ENCODE data around the gene CLEC4D.

CLEC4D gene

DNA sequence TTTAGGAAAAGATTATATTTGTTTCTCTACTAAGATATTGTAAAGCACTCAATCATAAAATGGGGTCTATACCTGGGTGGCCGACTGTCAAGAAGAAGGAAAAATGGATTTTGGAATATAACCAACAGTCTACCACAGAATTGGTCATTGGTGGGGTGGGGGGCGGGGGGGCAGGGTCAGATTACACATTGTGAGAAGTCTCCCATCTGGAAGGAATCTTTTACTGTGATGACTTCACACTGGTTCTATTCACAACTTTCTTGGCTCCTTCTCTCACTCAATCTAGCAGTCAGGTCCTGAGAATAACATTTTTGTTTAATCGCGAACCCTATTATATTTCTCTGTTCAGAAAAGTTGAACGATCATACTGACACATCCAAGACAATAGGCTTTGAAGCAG, 36.1 kb downstream of the CLEC4D start:
- H3K4me3 ChIP-seq (ENCODE audit: low read length) = no peak overlapping the region
- DNase-seq (ENCODE audit: low read depth) = no peak
- TF ChIP-seq, protein P1, sequence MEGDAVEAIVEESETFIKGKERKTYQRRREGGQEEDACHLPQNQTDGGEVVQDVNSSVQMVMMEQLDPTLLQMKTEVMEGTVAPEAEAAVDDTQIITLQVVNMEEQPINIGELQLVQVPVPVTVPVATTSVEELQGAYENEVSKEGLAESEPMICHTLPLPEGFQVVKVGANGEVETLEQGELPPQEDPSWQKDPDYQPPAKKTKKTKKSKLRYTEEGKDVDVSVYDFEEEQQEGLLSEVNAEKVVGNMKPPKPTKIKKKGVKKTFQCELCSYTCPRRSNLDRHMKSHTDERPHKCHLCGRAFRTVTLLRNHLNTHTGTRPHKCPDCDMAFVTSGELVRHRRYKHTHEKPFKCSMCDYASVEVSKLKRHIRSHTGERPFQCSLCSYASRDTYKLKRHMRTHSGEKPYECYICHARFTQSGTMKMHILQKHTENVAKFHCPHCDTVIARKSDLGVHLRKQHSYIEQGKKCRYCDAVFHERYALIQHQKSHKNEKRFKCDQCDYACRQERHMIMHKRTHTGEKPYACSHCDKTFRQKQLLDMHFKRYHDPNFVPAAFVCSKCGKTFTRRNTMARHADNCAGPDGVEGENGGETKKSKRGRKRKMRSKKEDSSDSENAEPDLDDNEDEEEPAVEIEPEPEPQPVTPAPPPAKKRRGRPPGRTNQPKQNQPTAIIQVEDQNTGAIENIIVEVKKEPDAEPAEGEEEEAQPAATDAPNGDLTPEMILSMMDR (conservative IDR thresholded peaks at IDR 0.05; ENCODE audit: low read depth, low read length) = no peak

DNA sequence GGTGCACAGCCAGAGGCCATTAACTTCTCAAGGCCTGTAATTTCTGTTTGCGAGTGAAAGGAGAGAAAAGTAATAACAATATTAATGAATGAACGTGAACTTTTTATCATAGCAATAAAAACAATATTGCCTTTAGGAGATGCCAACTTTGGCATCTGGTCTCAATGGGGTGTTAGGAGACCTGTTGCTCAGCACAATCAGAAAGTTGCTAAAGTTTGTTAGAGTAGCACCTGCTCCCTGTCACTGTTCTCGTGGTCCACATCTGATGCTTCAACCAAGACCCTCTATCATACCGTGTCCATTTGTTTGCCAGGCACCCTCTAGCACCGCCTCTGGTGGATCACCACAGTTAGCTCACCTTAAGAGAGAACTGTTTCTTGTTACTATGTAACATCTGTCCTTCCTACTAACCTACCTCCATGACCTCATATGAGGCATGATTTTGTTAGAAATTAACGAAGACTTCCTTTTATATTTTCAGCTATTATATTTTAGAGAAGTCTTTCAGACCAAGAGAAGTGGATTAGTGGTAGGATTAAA, 39.9 kb downstream of the CLEC4D start:
- TF ChIP-seq, protein P1 (conservative IDR thresholded peaks at IDR 0.05; ENCODE audit: low read depth, low read length) = no peak
- no peak for DNase-seq (ENCODE audit: low read depth)
- no peak overlapping the region for H3K4me3 ChIP-seq (ENCODE audit: low read length)

DNA sequence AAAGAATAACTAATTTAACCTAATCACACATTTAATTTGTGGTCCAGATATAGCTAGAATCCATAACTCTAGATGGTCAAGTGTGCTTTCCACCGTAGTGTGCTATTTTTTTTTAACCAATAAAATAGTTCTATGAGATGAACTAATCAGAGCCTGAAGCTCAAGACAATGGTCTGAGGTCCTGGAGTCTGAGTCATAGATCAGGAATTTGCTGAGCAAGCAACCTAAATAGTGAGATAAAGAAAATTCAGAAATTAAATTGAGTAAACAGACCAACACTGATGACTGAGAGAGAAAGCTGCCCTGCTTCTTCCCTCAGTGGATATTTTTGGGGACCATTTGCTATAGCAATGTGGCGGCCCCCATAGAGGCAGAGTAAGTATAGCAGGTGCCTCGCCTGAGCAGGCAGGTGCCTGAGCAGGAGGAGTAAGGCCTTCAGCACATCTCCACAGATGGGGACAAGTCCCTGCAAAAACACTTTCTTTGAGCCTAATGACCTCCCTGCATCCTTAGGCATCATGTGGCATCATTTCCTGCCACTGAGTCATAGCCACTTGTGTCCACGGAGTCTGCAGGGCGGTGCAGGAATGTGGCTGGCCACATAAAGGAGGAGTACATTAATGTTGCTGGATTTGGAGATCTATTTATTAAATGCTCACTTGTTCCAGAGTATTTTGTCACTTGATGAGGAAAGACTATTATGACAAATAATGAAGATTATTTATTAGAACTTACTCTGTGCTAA, 41.3 kb downstream of the CLEC4D start:
- no peak overlapping the region for H3K4me3 ChIP-seq (ENCODE audit: low read length)
- peak; percentile 10 for DNase-seq (ENCODE audit: low read depth)
- TF ChIP-seq, protein P1 (conservative IDR thresholded peaks at IDR 0.05; ENCODE audit: low read depth, low read length) = no peak

DNA sequence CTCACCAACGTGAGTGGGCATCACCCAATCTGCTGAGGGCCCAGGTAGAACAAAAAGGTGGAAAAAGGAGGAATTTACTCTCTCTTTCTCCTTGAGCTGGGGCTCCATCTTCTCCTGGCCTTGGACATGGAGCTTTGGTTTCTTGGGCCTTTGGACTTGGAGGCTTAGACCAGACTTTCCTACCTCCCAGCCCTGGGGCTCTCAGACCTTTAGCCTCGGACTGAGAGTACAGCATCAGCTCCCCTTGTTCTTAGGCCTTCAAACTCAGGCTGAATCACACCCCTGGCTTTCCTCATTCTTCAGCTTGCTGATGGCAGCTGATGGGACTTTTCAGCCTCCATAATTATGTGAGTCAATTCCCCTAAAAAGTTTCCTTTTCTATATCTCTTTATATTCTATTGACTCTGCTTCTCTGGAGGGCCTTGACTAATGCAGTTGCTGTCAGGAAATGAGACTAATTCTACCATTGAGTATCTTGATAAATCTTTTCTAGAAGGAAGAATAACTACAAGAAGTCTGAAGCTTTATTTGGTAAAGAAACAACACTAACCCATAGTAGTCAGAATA, 43.3 kb downstream of the CLEC4D start:
- TF ChIP-seq, protein P1 (conservative IDR thresholded peaks at IDR 0.05; ENCODE audit: low read depth, low read length) = no peak
- no peak for DNase-seq (ENCODE audit: low read depth)

DNA sequence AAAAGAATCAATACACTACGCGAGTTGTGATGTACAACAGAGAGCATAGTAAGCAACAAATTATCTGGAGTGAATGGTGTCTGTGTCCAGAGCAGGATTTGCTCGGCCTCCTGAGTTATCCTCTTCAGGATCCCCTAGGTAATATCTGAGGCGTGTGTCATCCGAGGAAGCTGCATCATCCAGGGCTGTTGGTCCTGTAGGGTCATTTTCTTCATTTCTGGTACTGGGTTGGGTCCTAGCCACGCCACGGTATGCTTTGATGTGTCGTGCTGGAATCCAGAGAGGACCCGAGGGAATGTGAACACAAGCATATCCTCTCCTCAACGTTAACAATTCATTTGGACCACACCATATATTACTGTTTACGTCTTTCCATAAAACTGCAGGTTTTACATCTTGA, 46.4 kb downstream of the CLEC4D start:
- TF ChIP-seq, protein P1 (conservative IDR thresholded peaks at IDR 0.05; ENCODE audit: low read depth, low read length) = no peak
- no peak overlapping the region for H3K4me3 ChIP-seq (ENCODE audit: low read length)
- DNase-seq (ENCODE audit: low read depth) = no peak

More for the DNA sequence above, 43.3 kb downstream of the CLEC4D start:
- no peak overlapping the region for H3K4me3 ChIP-seq (ENCODE audit: low read length)

DNA sequence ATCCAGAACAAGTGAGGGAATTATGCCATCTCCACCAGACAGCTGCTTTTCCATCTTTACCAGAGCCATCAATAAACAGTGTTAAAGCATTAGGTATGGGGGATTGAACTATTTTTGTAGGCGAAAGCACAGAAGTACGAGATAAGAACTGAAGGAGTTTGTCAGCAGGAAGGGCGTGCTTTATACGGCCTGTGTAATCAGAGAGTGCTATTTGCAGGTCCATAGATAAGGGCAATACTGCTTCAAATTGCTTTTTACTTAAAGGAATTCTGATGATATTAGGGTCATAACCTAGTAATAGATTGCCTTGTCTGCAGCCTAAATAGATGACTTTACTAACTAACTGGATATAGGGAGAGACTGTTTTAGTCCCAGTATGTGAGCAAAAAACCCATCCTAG, 47.7 kb downstream of the CLEC4D start:
- no peak overlapping the region for H3K4me3 ChIP-seq (ENCODE audit: low read length)
- no peak for DNase-seq (ENCODE audit: low read depth)
- TF ChIP-seq, protein P1 (conservative IDR thresholded peaks at IDR 0.05; ENCODE audit: low read depth, low read length) = no peak

DNA sequence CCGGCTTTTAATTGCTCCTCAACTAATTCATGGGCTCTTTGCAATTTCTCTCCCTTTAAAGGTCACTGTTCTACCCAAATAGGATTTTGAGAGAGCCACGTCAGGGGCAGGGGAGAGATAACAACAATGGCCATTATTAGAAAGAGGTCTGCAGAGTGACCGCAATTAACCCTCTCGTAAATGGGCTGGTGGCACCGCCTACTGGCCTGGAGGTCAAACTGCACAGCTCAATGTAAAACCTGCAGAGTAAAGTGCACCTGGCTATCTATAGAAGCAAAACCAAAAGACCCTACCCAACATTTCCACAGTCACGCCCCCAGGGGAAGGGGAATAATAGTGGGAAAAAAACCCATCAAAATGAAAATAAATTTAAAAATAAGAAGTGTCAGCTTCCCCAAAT, 49.0 kb downstream of the CLEC4D start:
- H3K4me3 ChIP-seq (ENCODE audit: low read length) = no peak overlapping the region
- TF ChIP-seq, protein P1 (conservative IDR thresholded peaks at IDR 0.05; ENCODE audit: low read depth, low read length) = no peak
- no peak for DNase-seq (ENCODE audit: low read depth)
